Stimulated activated effector memory CD8-positive, alpha-beta T cell treated with anti-CD3 and anti-CD28 coated beads, Interleukin-12 subunit alpha, Interleukin-12 subunit beta, amount 100 ng/mL, for 72 hours (primary cell): ENCODE results near the gene TRAP1.

Experiments
- ATAC-seq: fragments of 150-1000 bp; cut with Tn5 transposase; 2 replicates; pipeline ENCODE4 v1.10.0; 2021
- DNase-seq, 2 donors: peaks; one replicate each; pipeline ENCODE4 v3.0.0; 2021 to 2022; ENCODE audit warnings: low spot score in 2 of 2
- H3K27ac Mint-ChIP-seq: one replicate; pipeline ENCODE4 v1.8.0; 2022; ENCODE audit warnings: mild to moderate bottlenecking, mixed read lengths
- H3K36me3 Mint-ChIP-seq: one replicate; pipeline ENCODE4 v1.8.0; 2022; ENCODE audit warnings: mild to moderate bottlenecking, mixed read lengths
- H3K4me1 Mint-ChIP-seq: one replicate; pipeline ENCODE4 v1.8.0; 2022; ENCODE audit warnings: mixed read lengths
- H3K4me3 Mint-ChIP-seq: one replicate; pipeline ENCODE4 v1.8.0; 2022; ENCODE audit warnings: mild to moderate bottlenecking, mixed read lengths
- H3K9me3 Mint-ChIP-seq: one replicate; pipeline ENCODE4 v1.8.0; 2022; ENCODE audit warnings: mixed read lengths

TRAP1 gene

DNA sequence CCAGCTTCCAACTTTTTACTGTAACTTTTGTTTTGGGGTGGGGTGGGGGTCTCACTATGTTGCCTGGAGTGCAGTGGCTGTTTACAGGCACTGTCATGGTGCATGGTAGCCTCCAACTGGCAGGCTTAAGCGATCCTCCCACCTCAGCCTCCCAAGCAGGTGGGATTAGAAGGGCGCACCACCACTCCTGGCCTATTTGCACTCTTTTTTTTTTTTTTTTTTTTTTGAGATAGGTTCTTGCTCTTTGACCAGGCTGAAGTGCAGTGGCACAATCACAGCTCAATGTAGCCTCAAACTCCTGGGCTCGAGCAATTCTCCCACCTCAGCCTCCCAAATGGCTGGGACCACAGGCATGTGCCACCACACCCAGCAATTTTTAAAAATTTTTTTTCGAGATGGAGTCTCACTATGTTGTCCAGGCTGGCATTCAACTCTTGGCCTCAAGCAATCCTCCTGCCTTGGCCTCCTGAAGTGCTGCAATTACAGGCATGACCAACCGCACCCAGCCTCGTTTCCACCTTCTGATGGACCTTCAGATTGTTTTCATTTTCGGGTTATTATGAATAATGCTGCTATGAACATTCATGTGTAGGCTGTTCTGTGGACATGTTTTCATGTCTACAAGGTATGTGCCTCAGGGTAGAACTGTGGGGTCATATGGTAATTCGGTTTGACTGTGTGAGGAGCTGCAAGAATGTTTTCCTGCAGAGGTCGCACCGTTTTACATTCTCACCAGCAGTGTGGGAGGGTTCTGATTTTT lies 10.9 kb downstream of the TRAP1 start:
- H3K27ac Mint-ChIP-seq, result no peak overlapping the region
- H3K4me1 Mint-ChIP-seq, result no peaks in the 10 kb centered on the region
- H3K4me3 Mint-ChIP-seq, result no peak overlapping the region
- H3K9me3 Mint-ChIP-seq, result no peaks in the 10 kb centered on the region
- DNase-seq (no peak), ATAC-seq (no peak)
- peaks cover 58% of the 10 kb centered on the region for H3K36me3 Mint-ChIP-seq

DNA sequence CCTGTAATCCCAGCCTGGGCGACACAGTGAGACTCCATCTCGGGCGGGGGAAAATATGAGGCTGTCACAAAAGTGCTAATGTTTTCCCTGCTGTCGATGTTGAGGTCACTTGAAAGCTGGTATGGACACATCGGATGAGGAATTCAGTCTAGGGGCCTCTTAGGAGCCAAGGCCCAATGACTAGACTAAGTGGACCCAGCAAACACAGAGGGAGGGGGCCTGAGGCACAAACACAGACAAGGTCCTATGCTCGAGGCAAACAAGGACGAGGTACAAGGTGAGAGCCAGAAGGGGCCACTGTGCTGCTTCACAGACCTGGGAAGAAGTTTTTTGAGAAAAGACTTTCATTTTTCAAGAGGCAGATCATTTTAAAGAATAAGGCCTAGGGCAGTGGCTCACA lies 15.2 kb downstream of the TRAP1 start:
- Mint-ChIP-seq H3K4me1 (no peaks in the 10 kb centered on the region), H3K4me3 (no peak overlapping the region), H3K9me3 (no peaks in the 10 kb centered on the region), H3K36me3 (peaks cover 27% of the 10 kb centered on the region), H3K27ac (no peak overlapping the region)
- no peak for DNase-seq
- ATAC-seq, result no peak

DNA sequence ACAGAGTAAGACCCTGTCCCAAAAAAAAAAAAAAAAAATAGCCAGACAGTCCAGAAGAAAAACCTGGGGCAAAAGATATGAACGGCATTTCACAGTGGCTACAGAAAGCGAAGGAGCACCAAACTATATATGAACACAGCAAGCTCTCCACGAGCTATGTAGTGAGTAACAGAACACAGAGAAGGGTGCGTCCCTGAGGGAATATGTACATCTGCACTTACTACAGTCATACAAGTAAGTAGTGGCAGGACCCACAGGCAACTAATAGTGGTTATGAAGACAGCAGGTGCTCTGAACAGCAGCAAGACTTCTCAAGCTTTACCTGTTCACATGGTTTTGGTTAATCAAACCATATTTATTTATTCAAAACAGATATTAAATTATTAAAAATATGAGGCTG lies 15.8 kb downstream of the TRAP1 start:
- DNase-seq, result no peak
- Mint-ChIP-seq H3K4me3 (no peak overlapping the region), H3K27ac (no peak overlapping the region), H3K36me3 (peaks cover 22% of the 10 kb centered on the region), H3K9me3 (no peaks in the 10 kb centered on the region), H3K4me1 (no peaks in the 10 kb centered on the region)
- no peak for ATAC-seq

DNA sequence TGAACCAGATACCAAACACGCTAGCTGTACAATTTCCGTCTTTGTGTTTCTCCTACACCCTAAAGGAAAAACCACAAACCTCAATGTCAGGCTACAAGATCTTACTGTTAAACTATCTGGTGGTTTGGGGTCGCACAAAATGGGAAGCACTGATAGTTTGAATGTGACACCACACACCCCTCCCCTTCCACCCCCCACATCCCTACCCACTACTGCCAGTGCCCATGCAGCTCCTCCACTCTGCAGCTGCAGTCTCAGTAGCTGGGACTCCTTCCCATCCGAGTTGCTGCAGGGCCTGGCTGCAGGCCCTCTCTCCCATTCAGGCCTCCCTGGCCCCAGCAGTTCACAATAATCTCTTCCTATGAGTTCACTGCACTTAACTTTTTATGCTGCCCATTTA lies 18.4 kb downstream of the TRAP1 start:
- peaks cover 13% of the 10 kb centered on the region for H3K36me3 Mint-ChIP-seq
- DNase-seq (no peak), ATAC-seq (no peak)
- H3K4me3 Mint-ChIP-seq, result no peak overlapping the region
- H3K9me3 Mint-ChIP-seq, result no peaks in the 10 kb centered on the region
- no peak overlapping the region for H3K27ac Mint-ChIP-seq
- no peaks in the 10 kb centered on the region for H3K4me1 Mint-ChIP-seq

DNA sequence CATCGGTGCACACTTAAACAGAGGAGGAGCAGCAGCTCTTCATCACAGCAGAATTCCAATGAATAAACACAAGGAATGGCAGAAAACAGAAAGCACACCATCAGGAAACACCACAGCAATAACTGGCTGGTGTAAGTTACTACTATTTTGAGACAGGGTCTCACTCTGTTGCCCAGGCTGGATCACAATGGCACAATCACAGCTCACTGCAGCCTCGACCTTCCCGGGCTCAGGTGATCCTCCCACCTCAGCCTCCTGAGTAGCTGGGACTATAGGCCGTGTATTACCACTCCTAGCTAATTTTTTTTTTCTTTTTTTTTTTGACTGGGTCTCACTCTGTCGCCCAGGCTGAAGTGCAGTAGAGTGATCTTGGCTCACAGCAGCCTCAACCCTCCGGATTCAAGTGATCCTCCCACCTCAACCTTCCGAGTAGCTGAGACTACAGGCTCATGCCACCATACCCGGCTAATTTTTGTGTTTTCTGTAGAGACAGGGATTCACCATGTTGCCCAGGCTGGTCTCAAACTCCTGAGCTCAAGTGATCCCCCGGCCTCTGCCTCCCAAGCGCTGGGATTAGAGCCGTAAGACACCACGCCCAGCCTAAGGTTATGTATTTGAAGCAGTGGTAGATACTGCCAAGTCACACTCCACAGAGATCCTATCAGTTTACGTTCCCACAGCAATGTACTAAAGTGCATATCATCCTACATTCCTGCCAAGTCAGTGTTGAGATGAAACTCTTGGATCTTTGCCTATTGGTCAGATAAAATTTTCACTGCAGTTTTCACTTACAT lies 20.7 kb downstream of the TRAP1 start:
- DNase-seq (no peak), ATAC-seq (no peak)
- H3K9me3 Mint-ChIP-seq, result no peaks in the 10 kb centered on the region
- no peaks in the 10 kb centered on the region for H3K4me1 Mint-ChIP-seq
- H3K27ac Mint-ChIP-seq, result no peak overlapping the region
- peaks cover 5% of the 10 kb centered on the region for H3K36me3 Mint-ChIP-seq
- no peak overlapping the region for H3K4me3 Mint-ChIP-seq

DNA sequence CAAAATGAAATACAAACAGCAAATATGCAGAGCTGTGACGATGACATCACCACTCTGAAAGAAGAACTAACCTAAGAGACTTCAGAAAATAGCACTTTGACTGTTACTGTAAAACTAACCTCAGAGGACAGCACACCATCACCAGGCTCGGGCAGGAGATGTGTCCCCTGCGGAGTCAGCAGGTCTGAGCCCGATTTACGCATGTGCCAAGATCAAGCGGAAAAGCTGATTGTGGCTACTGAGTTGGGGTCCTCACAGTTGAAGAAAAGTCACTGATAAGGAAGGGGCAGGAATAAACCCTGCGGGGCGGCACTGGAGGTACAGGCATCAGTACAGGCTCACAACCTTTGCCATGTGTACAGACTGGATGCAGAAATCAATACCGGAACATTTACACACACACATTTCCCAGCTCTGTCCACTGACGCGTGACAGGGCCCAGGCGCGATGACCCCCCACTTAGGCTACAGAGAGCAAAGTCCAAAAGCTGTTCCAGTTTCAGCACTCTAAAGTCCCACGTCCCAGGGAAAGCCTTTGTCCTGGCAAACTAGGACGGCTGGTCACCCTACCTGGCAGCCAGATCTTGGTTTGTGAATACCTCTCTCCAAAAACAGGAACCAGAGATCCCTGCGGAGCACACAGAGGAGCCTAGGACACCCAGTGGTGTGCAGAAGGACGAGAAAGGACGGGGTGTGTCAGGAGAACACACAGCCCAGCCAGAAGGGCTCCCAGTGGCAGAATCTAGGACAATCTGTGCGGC lies 21.5 kb downstream of the TRAP1 start:
- ATAC-seq (no peak), DNase-seq (no peak)
- Mint-ChIP-seq H3K4me3 (no peak overlapping the region), H3K4me1 (peaks cover 2% of the 10 kb centered on the region), H3K36me3 (peaks cover 7% of the 10 kb centered on the region), H3K9me3 (no peaks in the 10 kb centered on the region), H3K27ac (peak overlapping the region; percentile 18)

DNA sequence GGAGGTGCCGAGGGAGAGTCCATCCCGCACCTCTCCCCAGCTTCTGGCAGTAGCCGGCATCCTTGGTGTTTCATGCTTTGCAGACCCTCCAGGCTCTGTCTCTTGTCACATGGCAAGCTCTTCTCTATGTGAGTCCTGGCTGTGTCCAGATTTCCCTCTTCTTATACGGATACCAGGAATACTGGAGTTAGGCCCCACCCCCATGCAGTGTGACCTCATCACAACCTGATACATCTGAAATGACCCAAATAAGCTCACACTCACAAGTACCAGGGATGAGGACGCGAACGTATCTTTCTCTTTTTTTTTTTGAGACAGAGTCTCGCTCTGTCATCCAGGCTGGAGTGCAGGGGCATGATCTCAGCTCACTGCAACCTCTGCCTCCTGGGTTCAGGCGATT lies 23.3 kb downstream of the TRAP1 start:
- H3K4me1 Mint-ChIP-seq, result peaks cover 10% of the 10 kb centered on the region
- H3K36me3 Mint-ChIP-seq, result peaks cover 24% of the 10 kb centered on the region
- H3K27ac Mint-ChIP-seq, result no peak overlapping the region

DNA sequence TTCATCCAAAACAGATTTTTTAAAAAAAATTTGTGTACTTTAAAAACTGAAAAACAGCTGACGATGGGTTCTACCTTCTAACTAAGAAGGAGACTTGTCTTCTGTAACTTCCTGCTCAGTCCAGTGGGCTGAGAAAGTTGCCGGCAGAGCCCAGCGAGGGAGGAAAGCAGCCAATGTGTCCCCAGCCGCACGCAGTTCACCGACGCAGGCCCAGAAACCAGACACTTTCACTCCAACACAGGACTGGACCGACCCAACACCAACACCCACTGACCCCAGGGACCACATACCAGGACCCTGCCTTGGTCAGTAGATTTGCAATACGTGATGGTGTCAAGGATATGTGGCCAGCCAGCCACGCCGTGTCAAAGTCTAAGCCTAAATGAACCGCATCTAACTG lies 25.6 kb downstream of the TRAP1 start:
- ATAC-seq (no peak), DNase-seq (no peak)
- H3K4me1 Mint-ChIP-seq, result peaks cover 10% of the 10 kb centered on the region
- no peaks in the 10 kb centered on the region for H3K9me3 Mint-ChIP-seq
- H3K4me3 Mint-ChIP-seq, result no peak overlapping the region
- peaks cover 46% of the 10 kb centered on the region for H3K36me3 Mint-ChIP-seq
- H3K27ac Mint-ChIP-seq, result no peak overlapping the region

More for the DNA sequence above, 23.3 kb downstream of the TRAP1 start:
- no peak overlapping the region for H3K4me3 Mint-ChIP-seq
- no peaks in the 10 kb centered on the region for H3K9me3 Mint-ChIP-seq
- ATAC-seq (no peak), DNase-seq (no peak)

DNA sequence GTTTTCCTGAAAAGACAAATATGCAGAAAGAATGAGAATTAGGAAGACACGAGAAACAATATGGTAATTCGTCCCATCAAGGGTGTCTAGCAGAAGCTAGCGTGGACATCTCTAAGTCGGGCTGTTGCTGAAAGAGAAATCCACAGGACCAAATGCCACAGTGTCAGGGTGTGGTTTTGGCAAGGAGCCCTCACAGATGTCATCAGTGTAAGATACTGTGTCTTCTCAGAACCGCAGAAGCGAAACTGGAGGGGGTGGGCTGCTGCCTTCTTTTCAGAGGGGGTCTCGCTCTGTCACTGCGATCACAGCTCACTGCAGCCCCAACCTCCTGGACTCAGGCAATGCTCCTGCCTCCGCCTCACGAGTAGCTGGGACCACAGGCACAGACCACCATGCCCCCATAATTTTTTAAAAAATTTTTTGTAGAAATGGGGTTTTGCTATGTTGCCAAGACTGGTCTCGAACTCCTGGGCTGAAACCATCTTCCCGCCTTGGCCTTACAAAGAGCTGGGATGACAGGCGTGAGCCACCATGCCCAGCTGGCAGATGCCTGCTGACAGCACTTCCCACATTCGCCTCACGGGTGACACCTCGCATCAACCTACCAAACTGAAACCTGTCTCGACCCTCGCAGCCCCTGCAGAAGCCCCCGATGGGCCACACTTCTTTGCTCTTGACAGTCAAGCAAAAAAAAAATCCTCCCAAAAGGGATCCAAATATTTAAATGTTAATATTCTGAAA lies 26.2 kb downstream of the TRAP1 start:
- Mint-ChIP-seq H3K4me1 (peaks cover 10% of the 10 kb centered on the region), H3K27ac (peak overlapping the region; percentile 79), H3K4me3 (peak overlapping the region; percentile 37), H3K9me3 (no peaks in the 10 kb centered on the region), H3K36me3 (peaks cover 53% of the 10 kb centered on the region)
- DNase-seq (no peak), ATAC-seq (no peak)

DNA sequence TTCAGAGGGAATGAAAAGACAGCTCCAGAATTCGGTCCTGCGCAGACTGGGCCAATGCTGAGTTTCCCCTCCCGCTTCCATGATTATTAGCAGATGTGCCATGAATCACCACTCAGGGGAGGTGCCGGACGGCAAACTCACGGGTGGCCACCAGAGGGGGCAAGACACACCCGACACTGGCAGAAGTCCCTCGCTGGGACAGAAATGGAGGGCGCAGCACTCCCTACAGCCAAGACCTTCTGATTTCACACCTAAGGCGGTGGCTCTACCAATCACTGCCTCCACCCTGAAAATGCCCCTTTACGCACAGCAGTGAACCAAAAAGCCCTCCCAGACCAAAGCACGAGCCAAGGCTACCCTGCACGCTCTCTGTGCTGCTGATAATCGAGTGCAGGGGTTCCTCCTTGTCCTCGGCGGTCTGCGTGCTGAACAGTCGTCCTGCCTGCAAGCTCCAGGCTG lies 26.8 kb downstream of the TRAP1 start:
- peak; percentile 72 to 89 for DNase-seq
- peak; percentile 98 for ATAC-seq
- H3K4me1 Mint-ChIP-seq, result peaks cover 10% of the 10 kb centered on the region
- no peaks in the 10 kb centered on the region for H3K9me3 Mint-ChIP-seq
- peak overlapping the region; percentile 37 for H3K4me3 Mint-ChIP-seq
- peak overlapping the region; percentile 79 for H3K27ac Mint-ChIP-seq
- peaks cover 59% of the 10 kb centered on the region for H3K36me3 Mint-ChIP-seq

DNA sequence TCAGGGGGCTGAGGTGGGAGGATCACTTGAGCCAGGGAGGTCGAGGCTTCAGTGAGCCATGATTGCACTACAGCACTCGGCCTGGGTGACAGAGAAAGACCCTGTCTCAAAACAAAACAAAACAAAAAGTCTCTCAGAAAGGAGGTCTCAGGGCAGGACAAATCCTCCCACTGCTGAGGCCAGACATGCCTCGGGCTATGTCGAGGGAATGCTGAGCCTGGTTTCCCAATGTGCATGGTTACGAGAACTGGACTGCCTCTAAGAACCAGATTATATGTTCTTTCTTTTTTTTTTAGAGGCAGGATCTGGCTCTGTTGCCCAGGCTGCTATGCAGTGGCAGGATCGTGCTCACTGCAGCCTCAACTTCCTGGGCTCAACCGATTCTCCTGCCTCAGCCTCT lies 27.6 kb downstream of the TRAP1 start:
- Mint-ChIP-seq H3K36me3 (peaks cover 62% of the 10 kb centered on the region), H3K27ac (no peak overlapping the region), H3K4me3 (no peak overlapping the region), H3K4me1 (peaks cover 10% of the 10 kb centered on the region), H3K9me3 (no peaks in the 10 kb centered on the region)
- DNase-seq, result no peak
- ATAC-seq, result no peak

DNA sequence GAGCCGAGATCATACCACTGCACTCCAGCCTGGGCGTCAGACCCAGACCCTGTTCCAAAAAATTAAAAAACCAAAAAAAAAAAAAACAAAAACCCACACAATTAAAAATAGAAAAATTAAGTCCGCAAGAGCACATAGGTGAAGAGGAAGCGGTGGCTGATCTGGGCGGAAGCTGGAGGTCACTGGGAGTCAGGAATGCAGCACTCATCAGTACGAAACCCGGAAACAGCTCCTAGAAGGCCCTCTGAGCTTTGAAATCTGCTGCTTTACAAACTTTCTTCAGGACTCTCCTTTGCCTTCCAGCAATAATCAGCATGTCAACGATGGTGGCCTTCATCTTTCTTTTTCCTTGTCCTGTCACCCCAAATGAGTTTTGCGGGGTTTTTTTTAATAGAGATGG lies 29.5 kb downstream of the TRAP1 start:
- H3K4me1 Mint-ChIP-seq, result peaks cover 10% of the 10 kb centered on the region
- H3K9me3 Mint-ChIP-seq, result no peaks in the 10 kb centered on the region
- H3K36me3 Mint-ChIP-seq, result peaks cover 80% of the 10 kb centered on the region
- DNase-seq (no peak), ATAC-seq (no peak)
- no peak overlapping the region for H3K4me3 Mint-ChIP-seq
- H3K27ac Mint-ChIP-seq, result peak overlapping the region; percentile 8

DNA sequence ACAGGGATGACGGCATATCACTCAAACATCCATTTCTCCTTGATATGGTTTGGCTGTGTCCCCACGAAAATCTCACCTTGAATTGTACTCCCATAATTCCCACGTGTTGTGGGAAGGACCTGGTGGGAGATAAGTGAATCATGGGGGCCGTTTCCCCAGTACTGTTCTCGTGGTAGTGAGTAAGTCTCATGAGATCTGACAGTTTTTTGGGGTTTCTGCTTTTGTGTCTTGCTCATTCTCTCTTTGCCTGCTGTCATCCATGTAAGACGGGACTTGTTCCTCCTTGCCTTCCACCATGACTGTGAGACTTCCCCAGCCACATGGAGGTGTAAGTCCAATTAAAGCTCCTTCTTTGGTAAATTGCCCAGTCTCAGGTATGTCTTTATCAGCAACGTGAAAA lies 30.3 kb downstream of the TRAP1 start:
- H3K4me1 Mint-ChIP-seq, result peaks cover 10% of the 10 kb centered on the region
- no peak overlapping the region for H3K27ac Mint-ChIP-seq
- peaks cover 87% of the 10 kb centered on the region for H3K36me3 Mint-ChIP-seq
- ATAC-seq (no peak), DNase-seq (no peak)
- H3K9me3 Mint-ChIP-seq, result no peaks in the 10 kb centered on the region
- H3K4me3 Mint-ChIP-seq, result no peak overlapping the region

DNA sequence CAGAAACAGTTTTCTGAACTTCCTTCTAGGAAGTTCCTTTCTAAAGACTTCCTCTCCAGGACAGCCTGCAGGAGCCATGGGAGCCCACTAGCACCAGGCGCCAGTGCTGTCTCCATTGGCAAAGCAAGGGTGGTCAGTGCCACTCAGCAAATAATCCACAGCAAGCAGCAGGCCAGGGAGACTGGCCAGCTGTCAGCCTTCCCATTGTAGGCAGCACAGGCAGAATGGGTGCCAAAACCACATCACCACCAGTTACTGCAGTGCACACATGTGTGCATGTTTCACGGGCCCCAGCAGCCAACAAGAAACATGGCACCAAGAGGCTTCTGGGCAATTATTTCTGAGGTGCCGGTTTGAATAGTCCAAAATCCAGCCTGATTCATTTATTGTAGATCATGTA lies 36.1 kb downstream of the TRAP1 start:
- H3K4me3 Mint-ChIP-seq, result no peak overlapping the region
- no peaks in the 10 kb centered on the region for H3K9me3 Mint-ChIP-seq
- H3K4me1 Mint-ChIP-seq, result no peaks in the 10 kb centered on the region
- DNase-seq, result no peak
- no peak overlapping the region for H3K27ac Mint-ChIP-seq
- peaks cover 98% of the 10 kb centered on the region for H3K36me3 Mint-ChIP-seq
- no peak for ATAC-seq

DNA sequence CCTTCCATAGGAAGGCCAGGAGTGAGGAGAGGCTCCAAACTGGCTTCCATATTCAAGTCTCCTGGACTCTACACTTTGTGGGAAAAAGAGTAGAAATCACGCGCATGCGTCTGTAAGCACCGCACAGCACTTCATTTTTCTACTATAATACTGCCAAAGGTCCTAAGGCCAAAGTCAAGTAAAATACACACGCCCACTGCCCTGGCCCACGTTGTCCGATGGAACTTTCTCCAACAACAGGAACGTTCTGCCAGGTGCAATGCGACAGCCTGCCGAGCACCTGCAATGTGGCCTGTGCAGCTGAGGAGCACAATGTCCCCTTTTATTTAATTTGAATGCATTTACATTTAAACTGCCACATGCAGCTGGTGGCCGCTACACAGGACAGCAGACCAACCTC lies 39.3 kb downstream of the TRAP1 start:
- Mint-ChIP-seq H3K27ac (no peak overlapping the region), H3K4me1 (no peaks in the 10 kb centered on the region), H3K9me3 (no peaks in the 10 kb centered on the region), H3K36me3 (peaks cover 91% of the 10 kb centered on the region), H3K4me3 (no peak overlapping the region)
- DNase-seq (no peak), ATAC-seq (no peak)
